SK-MEL-5 (cell line): ENCODE data around the gene COL10A1. TPM values are rescaled to one million over a fixed set of nuclear protein-coding genes. Genes with fewer than 3 reads are reported as not detected.
A peak's percentile ranks its signal among the peaks of the same experiment; 100 is the strongest.

Experiments
- DNase-seq: peaks from one replicate; pipeline ENCODE4 v3.0.0-alpha.2; 2016; ENCODE audit warnings: low read depth, low spot score
- in situ Hi-C: cut with HindIII; loops from 2 replicates; pipeline ENCODE4 v1.10.0; 2016; ENCODE audit warnings: low sequenced_read_pairs, high pct_unique_total_duplicates, low pct_unique_long_range_greater_than_20kb
- polyA plus RNA-seq, 2 experiments: library from polyadenylated mRNA; depleted of rRNA; stranded (reverse); fragments of >200 nt; gene quantifications; 2 replicates each; pipeline ENCODE4 v1.2.3, GENCODE V29; 2015
- total RNA-seq: library from RNA; depleted of rRNA; stranded (reverse); fragments of >200 nt; shearing (Covaris generic); gene quantifications from 2 replicates; pipeline ENCODE4 v1.2.3, GENCODE V29; 2014; rRNA removed

The COL10A1 gene
- not detected in 2 replicates for total RNA-seq
- not detected in 2 replicates for polyA plus RNA-seq (2015; cell fraction: cytosol; rRNA removed)
- polyA plus RNA-seq (2015; cell fraction: nucleus; rRNA removed): not detected in 2 replicates

GRCh38 chr6:116126032-116126431 lies at the start of gene COL10A1:
COL10A1 (minus strand) TSS chr6:116126132; CDS start chr6:116125492, 640 bp downstream.
- no peak for DNase-seq

GRCh38 chr6:116175344-116175743 lies 49.4 kb upstream of the COL10A1 start:
- in situ Hi-C loops: no loop called here
- no peak for DNase-seq

More at GRCh38 chr6:116126032-116126431, at the start of gene COL10A1:
- in situ Hi-C loops: no loop called here

GRCh38 chr6:116173928-116174327 lies 48.0 kb upstream of the COL10A1 start:
- DNase-seq: no peak
- in situ Hi-C loops: no loop called here

- in situ Hi-C loops: no loop called here
- no peak for DNase-seq
Measured at GRCh38 chr6:116170358-116171057, 44.6 kb upstream of the COL10A1 start.

- no peak for DNase-seq
- in situ Hi-C loops: no loop called here
Measured at GRCh38 chr6:116169880-116170279, 43.9 kb upstream of the COL10A1 start.

- DNase-seq: no peak
- in situ Hi-C loops: no loop called here
Measured at GRCh38 chr6:116168148-116168547, 42.2 kb upstream of the COL10A1 start.

GRCh38 chr6:116166369-116166768 lies 40.4 kb upstream of the COL10A1 start:
- no peak for DNase-seq
- in situ Hi-C loops: no loop called here

- in situ Hi-C loops: no loop called here
- DNase-seq: no peak
Measured at GRCh38 chr6:116165596-116165995, 39.7 kb upstream of the COL10A1 start.

- in situ Hi-C loops: no loop called here
- no peak for DNase-seq
Measured at GRCh38 chr6:116159782-116160524, 34.0 kb upstream of the COL10A1 start.

- in situ Hi-C loops: no loop called here
- DNase-seq: no peak
Measured at GRCh38 chr6:116158641-116159040, 32.7 kb upstream of the COL10A1 start.

GRCh38 chr6:116157391-116157790 lies 31.5 kb upstream of the COL10A1 start:
- in situ Hi-C loops: no loop called here

GRCh38 chr6:116156405-116157326 lies 30.7 kb upstream of the COL10A1 start:
- in situ Hi-C loops: no loop called here
- DNase-seq: no peak

More at GRCh38 chr6:116157391-116157790, 31.5 kb upstream of the COL10A1 start:
- DNase-seq: no peak

GRCh38 chr6:116154887-116155286 lies 29.0 kb upstream of the COL10A1 start:
- DNase-seq: no peak
- in situ Hi-C loops: no loop called here

- in situ Hi-C loops: no loop called here
- DNase-seq: no peak
Measured at GRCh38 chr6:116152620-116153019, 26.7 kb upstream of the COL10A1 start.

GRCh38 chr6:116145803-116146675 lies 20.1 kb upstream of the COL10A1 start:
- in situ Hi-C loops: no loop called here
- DNase-seq: no peak

- DNase-seq: peak; percentile 94
- in situ Hi-C loops: no loop called here
Measured at GRCh38 chr6:116144605-116145004, 18.7 kb upstream of the COL10A1 start.

- DNase-seq: peak; percentile 9
Measured at GRCh38 chr6:116139917-116140316, 14.0 kb upstream of the COL10A1 start.

More at GRCh38 chr6:116139917-116140316, 14.0 kb upstream of the COL10A1 start:
- in situ Hi-C loops: no loop called here
